RPMI8226 (cell line): ENCODE data around the gene PRDM16.

Experiments
- DNase-seq: peaks from one replicate; pipeline ENCODE4 v3.0.0-alpha.2; 2015

Gene PRDM16

GRCh38 chr1:3033040-3033789 lies 35.8 kb upstream of the PRDM16 start:
- no peak for DNase-seq

GRCh38 chr1:3033790-3034090 lies 35.3 kb upstream of the PRDM16 start:
- DNase-seq, result no peak

GRCh38 chr1:3034162-3034561 lies 34.8 kb upstream of the PRDM16 start:
- no peak for DNase-seq

- no peak for DNase-seq
Observed at GRCh38 chr1:3034728-3035562, 34.1 kb upstream of the PRDM16 start.

- DNase-seq, result no peak
Observed at GRCh38 chr1:3035563-3036446, 33.2 kb upstream of the PRDM16 start.

GRCh38 chr1:3036447-3037280 lies 32.3 kb upstream of the PRDM16 start:
- no peak for DNase-seq

DNA sequence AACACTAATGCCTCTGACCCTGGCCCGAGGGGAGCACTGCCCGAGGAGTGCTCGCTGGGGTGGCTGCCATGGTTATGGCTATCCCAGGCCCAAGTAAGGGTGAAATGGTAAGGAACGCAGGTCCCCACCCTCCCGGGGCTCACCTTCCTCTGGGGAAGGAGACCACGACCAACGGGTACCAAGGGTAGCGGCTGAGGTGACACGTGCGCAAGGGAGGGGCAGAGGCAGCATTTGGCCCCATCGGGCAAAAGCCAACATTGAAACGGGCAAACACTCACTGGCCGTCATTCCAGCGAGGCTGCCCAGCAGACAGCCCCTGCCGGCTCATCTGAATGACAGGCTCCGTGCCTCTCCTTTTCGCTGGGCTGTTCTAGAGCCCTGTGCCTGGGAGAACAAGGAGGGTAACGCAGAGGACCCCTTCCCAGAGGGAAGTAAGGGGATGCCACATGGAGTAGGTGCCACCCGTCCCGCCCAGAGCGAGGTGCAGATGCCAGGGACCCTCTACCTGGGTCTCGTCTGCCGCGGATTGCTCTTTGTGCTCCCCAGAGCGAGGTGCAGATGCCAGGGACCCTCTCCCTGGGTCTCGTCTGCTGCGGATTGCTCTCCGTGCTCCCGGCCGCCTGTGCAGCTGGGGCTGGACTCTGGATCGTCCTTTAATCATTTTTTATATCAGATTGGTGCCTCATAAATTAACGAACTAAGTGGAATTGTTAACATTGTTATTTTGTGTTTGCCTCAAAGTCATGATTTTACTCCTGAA lies 31.5 kb upstream of the PRDM16 start:
- DNase-seq, result no peak

GRCh38 chr1:3038113-3038551 lies 30.9 kb upstream of the PRDM16 start:
- DNase-seq, result no peak

DNA sequence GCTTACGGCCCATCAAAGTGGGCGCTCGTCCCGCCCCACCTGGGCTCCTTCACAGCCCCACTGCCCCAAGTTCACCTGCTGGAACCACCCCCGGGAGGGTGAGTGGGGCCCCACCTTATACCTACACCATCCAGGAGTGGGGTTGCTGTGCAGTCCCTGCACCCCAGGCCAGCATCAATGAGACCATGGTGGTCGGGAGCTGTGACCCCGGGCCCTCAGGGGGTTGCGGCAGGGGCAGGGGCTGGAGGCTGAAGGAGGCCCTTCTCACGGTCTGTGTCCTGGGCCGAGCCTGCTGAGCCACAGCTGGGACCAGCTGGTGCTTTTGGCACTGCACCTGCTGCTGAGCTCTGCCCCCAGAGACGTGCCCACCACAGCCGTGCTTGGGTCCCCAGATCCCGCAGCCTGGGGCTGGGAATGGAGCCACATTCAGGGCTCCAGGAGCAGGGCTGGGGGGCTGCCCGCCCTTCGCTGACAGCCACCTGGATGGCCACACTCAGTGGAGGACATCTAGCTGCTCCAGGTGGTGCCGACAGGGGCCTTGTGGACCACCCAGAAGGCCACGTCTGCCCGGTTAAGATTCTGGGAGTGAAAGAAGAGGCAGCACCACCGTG lies 30.3 kb upstream of the PRDM16 start:
- no peak for DNase-seq

DNA sequence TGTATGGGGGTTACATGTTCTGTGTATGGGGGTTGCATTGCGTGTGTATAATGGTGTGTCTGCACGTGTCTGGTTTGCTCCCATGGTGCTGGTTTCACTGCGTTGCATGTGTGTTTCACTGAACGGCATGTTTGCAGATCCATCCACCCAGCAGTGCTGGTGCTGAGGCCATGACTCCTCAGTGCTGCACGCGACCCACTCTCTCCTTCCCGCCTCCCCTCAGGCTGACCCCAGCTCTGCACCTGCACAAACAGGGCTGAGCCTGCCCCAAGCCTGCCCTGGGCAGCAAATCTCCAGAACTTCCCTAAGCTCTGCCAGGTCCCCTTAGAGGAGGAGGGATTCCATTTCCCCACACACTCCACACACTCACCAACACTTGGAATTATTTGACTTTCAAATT lies 29.0 kb upstream of the PRDM16 start:
- no peak for DNase-seq

- DNase-seq, result no peak
Observed at GRCh38 chr1:3042481-3042880, 26.5 kb upstream of the PRDM16 start.

- no peak for DNase-seq
Observed at GRCh38 chr1:3049164-3049563, 19.8 kb upstream of the PRDM16 start.

DNA sequence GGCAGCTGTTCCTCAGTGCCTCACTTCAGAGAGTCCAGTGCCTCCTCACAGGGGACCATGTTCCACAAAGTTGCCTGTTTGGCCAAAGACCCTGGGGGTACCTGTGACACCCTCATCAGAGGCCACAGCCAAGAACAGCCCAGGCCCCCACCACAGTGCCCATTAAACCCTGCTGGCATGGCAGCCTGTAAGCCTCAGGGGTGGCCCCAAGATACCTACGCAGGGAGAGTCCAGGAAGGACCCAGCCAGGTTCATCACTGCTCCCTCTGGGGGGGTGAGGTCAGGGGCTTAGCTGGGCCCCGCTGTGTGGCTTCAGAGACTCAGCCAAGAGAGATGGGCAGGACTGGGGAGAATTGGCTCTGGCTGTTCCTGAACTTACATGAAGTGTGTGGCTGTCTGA lies 19.1 kb upstream of the PRDM16 start:
- no peak for DNase-seq

DNA sequence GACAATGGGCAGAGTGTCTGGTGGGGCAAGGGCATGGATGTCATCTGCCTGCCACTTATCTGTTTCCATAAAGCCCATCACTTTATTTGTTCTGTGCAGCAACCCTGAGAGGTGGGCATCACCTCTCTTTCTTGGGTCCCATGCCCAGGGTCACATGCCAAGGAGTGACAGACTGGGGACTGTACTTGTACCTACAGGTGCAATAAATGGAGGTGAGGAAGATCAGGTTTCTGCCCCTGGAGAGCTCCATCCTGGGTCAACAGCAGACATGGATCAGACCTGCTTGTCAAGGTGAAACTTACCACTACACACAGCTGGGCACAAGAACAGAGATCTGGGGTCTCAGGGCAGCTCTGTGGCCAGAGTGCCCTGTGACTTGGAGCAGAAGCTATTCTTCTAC lies 18.4 kb upstream of the PRDM16 start:
- DNase-seq, result no peak

DNA sequence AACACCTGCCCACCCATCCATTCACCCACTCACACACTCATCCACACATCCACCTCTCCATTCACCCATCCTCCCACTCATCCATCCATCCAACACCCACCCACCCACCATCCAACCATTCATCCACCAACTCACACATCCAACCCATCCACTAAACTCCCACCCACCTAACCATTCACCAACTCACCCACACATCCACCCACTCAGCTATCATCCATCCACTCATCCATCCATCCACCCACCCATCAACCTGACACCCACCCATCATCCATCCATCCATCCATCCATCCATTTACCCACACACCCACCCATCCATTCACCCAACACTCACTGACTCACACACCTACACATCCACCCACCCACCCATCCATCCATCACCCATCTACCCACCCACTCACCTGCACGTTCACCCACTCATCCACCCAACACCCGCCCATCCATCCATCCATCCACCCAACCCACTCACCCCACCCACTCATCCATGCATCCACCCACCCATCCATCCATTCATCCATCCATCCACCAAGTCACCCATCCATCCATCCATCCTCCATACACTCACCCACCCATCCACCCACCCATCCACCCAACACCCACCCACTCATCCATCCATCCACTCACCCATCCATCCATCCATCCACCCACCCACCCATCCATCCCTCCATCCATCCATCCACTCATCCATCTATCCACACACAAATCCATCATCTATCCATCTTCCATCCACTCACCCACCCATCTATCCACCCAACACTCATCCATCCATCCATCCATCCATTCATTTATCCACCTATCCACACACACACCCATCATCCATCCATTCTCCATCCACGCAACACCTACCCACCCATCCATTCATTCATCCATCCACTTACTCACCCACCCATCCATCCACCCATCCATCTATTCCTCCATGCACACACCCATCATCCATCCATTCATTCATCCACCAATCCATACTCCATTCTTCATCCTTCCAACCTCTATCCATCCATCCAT lies 17.4 kb upstream of the PRDM16 start:
- no peak for DNase-seq

- DNase-seq, result no peak
Observed at GRCh38 chr1:3052501-3052900, 16.5 kb upstream of the PRDM16 start.

- no peak for DNase-seq
Observed at GRCh38 chr1:3053366-3053980, 15.5 kb upstream of the PRDM16 start.

DNA sequence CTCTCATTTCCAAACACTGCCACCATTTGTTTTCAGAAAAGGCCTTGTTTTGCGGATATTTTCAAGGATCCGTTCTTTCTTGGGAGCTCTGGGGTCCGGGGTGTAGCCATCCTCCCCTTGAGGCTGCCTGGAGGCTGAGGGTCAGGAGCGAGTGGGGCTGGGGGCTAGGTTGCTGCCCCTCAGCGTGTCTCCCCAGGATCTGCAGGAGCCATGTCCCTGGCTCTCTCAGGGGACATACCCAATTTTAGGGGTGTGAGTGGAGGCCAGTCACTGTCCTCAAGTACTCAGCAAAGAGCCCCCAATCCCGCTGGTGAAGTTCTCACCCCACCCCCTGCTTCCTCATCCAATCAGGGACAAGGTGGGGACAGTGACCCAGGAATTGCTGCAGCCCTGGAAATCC lies 15.0 kb upstream of the PRDM16 start:
- DNase-seq, result no peak

DNA sequence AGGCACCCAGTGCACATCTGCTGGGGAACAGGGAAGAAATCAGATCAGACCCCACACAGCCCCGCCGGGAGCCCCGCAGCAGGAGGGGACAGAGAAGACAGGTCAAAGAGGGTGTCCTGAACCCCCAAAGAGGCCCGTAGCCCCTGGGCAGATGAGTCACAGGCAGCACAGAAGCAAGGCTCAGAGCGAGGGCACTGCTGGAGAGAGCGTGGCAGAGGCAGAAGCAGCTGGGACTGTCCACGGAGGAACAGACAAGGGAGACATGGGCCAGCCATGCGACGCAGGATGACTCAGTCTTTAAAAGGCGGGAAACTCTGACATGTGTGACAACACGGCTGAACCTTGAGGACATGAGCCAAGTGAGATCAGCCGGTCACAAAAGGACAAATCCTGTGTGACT lies 14.5 kb upstream of the PRDM16 start:
- DNase-seq, result no peak

DNA sequence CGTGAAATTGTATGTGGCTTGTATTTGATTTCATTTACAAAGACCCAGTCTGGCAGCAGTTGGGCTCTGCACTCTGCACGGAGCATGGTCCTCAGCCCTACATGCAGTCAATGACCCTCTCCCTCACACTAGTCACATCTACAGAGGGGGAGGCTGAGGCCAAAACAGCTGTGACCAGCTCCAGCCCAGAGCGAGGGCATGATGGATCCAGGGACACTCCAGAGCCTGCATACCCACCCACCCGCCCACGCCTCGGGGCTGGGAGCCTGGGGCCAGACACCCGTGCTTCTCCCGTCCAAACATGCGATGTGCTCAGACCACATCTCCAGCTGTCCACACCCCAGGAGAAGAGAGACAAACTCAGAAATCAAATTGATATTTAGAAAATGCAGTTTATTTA lies 14.0 kb upstream of the PRDM16 start:
- DNase-seq, result no peak
